ENCODE results near the gene OBP2A. TPM values are rescaled to one million over a fixed set of nuclear protein-coding genes. Genes with fewer than 3 reads are reported as not detected.
A peak's percentile ranks its signal among the peaks of the same experiment; 100 is the strongest.

Gene OBP2A
- total RNA-seq, 1 experiment from 2014 or later: not detected

DNA sequence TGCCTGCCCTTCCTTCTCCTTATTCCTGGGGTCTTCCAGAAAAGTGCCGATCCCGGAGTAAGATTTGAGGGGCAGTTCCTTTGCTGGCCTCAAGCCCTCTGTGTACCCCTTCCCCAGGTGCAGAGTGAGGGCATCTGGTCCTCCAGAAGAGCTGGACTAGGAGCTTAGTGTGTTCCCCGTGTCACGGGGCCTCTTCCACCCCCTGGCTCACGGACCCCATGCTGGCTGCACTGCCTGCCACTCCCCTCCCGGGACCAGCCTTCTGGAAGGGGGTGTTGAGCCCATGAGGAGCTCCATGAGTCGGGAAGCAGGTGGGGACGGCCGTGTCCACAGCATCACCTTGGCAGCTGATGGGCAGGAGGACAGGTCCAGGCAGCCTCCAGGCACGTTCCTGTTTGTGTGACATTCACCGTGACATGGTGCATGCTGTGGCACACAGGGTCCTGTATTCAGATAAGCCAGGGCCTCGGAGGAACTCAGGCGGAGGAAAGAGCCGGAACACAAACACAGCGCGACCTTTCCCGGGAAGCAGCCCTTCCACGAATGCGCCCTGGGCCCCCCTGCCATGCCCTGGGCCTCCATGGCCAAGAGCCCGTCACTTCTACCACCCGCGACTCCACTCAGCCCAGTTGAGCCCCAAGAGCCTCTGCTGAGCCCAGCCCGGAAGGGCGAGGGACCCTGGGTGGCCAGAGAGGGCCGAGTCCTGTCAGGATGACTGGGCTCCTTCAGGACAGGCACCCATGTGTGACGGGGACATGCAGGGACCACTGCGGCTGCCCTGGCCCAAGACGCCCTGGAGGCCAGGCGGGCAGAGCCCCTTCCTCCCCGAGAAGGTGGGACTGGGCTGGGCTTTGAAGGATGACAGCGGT is 30.6 kb upstream of the OBP2A start:
- POLR2A ChIA-PET: no interaction called here
- Mint-ChIP-seq H3K9me3 (peaks cover 7% of the 10 kb centered on the region), H3K4me1 (no peaks in the 10 kb centered on the region), H3K27me3 (ENCODE audit: low read depth) (no peaks in the 10 kb centered on the region), H3K36me3 (no peaks in the 10 kb centered on the region), H3K27ac (no peak overlapping the region), H3K4me3 (no peak overlapping the region)
- DNase-seq (ENCODE audit: low spot score) (peak; percentile 7), ATAC-seq (no peak)
- no peak for TF ChIP-seq CBFB (CRISPR knock-in tag; IDR thresholded peaks at IDR 0.05; ENCODE audit: low read depth)
- TF ChIP-seq, protein P1, sequence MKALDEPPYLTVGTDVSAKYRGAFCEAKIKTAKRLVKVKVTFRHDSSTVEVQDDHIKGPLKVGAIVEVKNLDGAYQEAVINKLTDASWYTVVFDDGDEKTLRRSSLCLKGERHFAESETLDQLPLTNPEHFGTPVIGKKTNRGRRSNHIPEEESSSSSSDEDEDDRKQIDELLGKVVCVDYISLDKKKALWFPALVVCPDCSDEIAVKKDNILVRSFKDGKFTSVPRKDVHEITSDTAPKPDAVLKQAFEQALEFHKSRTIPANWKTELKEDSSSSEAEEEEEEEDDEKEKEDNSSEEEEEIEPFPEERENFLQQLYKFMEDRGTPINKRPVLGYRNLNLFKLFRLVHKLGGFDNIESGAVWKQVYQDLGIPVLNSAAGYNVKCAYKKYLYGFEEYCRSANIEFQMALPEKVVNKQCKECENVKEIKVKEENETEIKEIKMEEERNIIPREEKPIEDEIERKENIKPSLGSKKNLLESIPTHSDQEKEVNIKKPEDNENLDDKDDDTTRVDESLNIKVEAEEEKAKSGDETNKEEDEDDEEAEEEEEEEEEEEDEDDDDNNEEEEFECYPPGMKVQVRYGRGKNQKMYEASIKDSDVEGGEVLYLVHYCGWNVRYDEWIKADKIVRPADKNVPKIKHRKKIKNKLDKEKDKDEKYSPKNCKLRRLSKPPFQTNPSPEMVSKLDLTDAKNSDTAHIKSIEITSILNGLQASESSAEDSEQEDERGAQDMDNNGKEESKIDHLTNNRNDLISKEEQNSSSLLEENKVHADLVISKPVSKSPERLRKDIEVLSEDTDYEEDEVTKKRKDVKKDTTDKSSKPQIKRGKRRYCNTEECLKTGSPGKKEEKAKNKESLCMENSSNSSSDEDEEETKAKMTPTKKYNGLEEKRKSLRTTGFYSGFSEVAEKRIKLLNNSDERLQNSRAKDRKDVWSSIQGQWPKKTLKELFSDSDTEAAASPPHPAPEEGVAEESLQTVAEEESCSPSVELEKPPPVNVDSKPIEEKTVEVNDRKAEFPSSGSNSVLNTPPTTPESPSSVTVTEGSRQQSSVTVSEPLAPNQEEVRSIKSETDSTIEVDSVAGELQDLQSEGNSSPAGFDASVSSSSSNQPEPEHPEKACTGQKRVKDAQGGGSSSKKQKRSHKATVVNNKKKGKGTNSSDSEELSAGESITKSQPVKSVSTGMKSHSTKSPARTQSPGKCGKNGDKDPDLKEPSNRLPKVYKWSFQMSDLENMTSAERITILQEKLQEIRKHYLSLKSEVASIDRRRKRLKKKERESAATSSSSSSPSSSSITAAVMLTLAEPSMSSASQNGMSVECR (CRISPR knock-in tag; IDR thresholded peaks at IDR 0.05; ENCODE audit: borderline replicate concordance): no peak
- TF ChIP-seq ZNF416 (CRISPR knock-in tag; IDR thresholded peaks at IDR 0.05): no peak
- TF ChIP-seq, protein P2, sequence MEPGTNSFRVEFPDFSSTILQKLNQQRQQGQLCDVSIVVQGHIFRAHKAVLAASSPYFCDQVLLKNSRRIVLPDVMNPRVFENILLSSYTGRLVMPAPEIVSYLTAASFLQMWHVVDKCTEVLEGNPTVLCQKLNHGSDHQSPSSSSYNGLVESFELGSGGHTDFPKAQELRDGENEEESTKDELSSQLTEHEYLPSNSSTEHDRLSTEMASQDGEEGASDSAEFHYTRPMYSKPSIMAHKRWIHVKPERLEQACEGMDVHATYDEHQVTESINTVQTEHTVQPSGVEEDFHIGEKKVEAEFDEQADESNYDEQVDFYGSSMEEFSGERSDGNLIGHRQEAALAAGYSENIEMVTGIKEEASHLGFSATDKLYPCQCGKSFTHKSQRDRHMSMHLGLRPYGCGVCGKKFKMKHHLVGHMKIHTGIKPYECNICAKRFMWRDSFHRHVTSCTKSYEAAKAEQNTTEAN (CRISPR knock-in tag; IDR thresholded peaks at IDR 0.05): no peak
- no peak for TF ChIP-seq E2F4 (CRISPR knock-in tag; IDR thresholded peaks at IDR 0.05; ENCODE audit: borderline replicate concordance, low read depth)
- TF ChIP-seq MYBL2 (CRISPR knock-in tag; IDR thresholded peaks at IDR 0.05): no peak
- TF ChIP-seq IRF1 (CRISPR knock-in tag; IDR thresholded peaks at IDR 0.05): no peak
- TF ChIP-seq ZNF396 (CRISPR knock-in tag; IDR thresholded peaks at IDR 0.05; ENCODE audit: borderline replicate concordance): no peak
- no peak for TF ChIP-seq ZNF423 (CRISPR knock-in tag; IDR thresholded peaks at IDR 0.05)
- TF ChIP-seq GABPB1 (CRISPR knock-in tag; IDR thresholded peaks at IDR 0.05): no peak
- TF ChIP-seq, protein P3, sequence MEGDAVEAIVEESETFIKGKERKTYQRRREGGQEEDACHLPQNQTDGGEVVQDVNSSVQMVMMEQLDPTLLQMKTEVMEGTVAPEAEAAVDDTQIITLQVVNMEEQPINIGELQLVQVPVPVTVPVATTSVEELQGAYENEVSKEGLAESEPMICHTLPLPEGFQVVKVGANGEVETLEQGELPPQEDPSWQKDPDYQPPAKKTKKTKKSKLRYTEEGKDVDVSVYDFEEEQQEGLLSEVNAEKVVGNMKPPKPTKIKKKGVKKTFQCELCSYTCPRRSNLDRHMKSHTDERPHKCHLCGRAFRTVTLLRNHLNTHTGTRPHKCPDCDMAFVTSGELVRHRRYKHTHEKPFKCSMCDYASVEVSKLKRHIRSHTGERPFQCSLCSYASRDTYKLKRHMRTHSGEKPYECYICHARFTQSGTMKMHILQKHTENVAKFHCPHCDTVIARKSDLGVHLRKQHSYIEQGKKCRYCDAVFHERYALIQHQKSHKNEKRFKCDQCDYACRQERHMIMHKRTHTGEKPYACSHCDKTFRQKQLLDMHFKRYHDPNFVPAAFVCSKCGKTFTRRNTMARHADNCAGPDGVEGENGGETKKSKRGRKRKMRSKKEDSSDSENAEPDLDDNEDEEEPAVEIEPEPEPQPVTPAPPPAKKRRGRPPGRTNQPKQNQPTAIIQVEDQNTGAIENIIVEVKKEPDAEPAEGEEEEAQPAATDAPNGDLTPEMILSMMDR (IDR thresholded peaks at IDR 0.05): no peak
- no peak for TF ChIP-seq GTF2I (CRISPR knock-in tag; conservative IDR thresholded peaks at IDR 0.05)
- TF ChIP-seq AFF4 (CRISPR knock-in tag; IDR thresholded peaks at IDR 0.05; ENCODE audit: borderline replicate concordance): no peak
- no peak for TF ChIP-seq OVOL2 (CRISPR knock-in tag; IDR thresholded peaks at IDR 0.05; ENCODE audit: borderline replicate concordance)
- TF ChIP-seq NR2C2 (CRISPR knock-in tag; IDR thresholded peaks at IDR 0.05): no peak
- no peak for TF ChIP-seq NFYB (CRISPR knock-in tag; conservative IDR thresholded peaks at IDR 0.05; ENCODE audit: low read depth)
- TF ChIP-seq SP1 (CRISPR knock-in tag; conservative IDR thresholded peaks at IDR 0.05): no peak
- no peak for TF ChIP-seq NFE2L1 (CRISPR knock-in tag; IDR thresholded peaks at IDR 0.05)
- no peak for TF ChIP-seq TEAD1 (CRISPR knock-in tag; IDR thresholded peaks at IDR 0.05)
- CTCF ChIA-PET: interaction anchor here (1.1 to 1.7 kb wide), 2 partner anchors 10 to 76 kb away, joined by 3 to 7 read pairs; no protein-coding TSS in a partner anchor

Measured in WTC11 (cell line).